Spleen (tissue), 7 donors: ENCODE measurements around the gene CAGE1.

Source experiments
- POLR2A ChIP-seq, 3 donors: fragments of 450-650 bp; IDR thresholded peaks; one replicate each; pipeline ENCODE4 v1.5.1; 2017; ENCODE audit warnings: antibody characterized with exemption in 3 of 3, mild to moderate bottlenecking in 1 of 3
- POLR2AphosphoS5 ChIP-seq, 3 donors: sonication (generic); formaldehyde crosslinking; IDR thresholded peaks; one replicate each; pipeline ENCODE4 v1.5.1; 2017; ENCODE audit warnings: antibody characterized with exemption in 3 of 3
- TF ChIP-seq, protein P1 (sequence below), 11 experiments: fragments of 200-600 bp in 7 of 11; fragments of 450-650 bp in 4 of 11; sonication (generic) in 4 of 11; IDR thresholded peaks in 8 of 11; conservative IDR thresholded peaks in 3 of 11; 1 replicate in 7 of 11; 2 replicates in 4 of 11; pipeline versions ENCODE4 v1.4.0 to v1.8.0; 2016 to 2021; ENCODE audit warnings: antibody characterized with exemption in 11 of 11, inconsistent platforms in 4 of 11, mild to moderate bottlenecking in 1 of 11
- donor health status: DM: no; HTN: no; CAD: no; lungs with moderate emphysema.
- donor health status: DM: no; HTN: no; CAD: no.
- donor health status: DM: no; HTN: no; CAD: no.

DNA sequence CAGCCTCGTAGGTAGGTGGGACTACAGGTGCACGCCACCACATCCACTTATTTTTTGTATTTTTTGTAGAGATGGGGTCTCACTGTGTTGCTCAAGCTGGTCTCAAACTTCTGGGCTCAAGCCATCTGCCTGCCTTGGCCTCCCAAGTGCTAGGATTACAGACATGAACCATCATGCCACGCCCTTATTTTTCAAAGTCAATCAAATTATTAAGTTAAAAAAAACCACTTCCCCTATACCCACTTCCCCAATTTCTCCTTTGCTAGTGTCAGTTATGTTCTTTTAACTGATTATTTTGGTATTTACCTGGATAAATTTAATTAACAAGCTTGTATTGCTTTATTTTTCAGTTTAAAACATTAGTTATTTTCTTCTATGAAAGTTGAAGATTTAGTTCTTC is 49.7 kb upstream of the CAGE1 start:
- TF ChIP-seq, protein P1, sequence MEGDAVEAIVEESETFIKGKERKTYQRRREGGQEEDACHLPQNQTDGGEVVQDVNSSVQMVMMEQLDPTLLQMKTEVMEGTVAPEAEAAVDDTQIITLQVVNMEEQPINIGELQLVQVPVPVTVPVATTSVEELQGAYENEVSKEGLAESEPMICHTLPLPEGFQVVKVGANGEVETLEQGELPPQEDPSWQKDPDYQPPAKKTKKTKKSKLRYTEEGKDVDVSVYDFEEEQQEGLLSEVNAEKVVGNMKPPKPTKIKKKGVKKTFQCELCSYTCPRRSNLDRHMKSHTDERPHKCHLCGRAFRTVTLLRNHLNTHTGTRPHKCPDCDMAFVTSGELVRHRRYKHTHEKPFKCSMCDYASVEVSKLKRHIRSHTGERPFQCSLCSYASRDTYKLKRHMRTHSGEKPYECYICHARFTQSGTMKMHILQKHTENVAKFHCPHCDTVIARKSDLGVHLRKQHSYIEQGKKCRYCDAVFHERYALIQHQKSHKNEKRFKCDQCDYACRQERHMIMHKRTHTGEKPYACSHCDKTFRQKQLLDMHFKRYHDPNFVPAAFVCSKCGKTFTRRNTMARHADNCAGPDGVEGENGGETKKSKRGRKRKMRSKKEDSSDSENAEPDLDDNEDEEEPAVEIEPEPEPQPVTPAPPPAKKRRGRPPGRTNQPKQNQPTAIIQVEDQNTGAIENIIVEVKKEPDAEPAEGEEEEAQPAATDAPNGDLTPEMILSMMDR (IDR thresholded peaks at IDR 0.05 in 8 of 11, conservative IDR thresholded peaks at IDR 0.05 in 3 of 11), result no peak
- TF ChIP-seq POLR2AphosphoS5 (IDR thresholded peaks at IDR 0.05) (no peak), POLR2A (IDR thresholded peaks at IDR 0.05) (no peak)
